Neural cell (in vitro differentiated cells): Measurements from ENCODE around the gene CACUL1. TPM values are rescaled to one million over a fixed set of nuclear protein-coding genes. Genes with fewer than 3 reads are reported as not detected.

ENCODE experiments used
- H2AFZ ChIP-seq: fragments of 200-600, 300-800 bp; sonication (generic), shearing (Covaris generic); 2 replicates; pipeline ENCODE4 v1.6.0; 2014; ENCODE audit warnings: low read depth, mild to moderate bottlenecking, antibody characterized with exemption, low read length, moderate library complexity
- H3F3A ChIP-seq: fragments of 200-600 bp; shearing (Covaris generic); 2 replicates; pipeline ENCODE4 v1.6.1; 2016; ENCODE audit warnings: mild to moderate bottlenecking, moderate library complexity, mixed read lengths, antibody characterized with exemption, low read length; ENCODE audit not compliant: insufficient read depth, poor library complexity, severe bottlenecking
- H3K27ac ChIP-seq: fragments of 200-600, 300-800 bp; sonication (generic), shearing (Covaris generic); 2 replicates; pipeline ENCODE4 v1.5.1; 2014; ENCODE audit warnings: mild to moderate bottlenecking, low read length, moderate library complexity
- H3K27me3 ChIP-seq: fragments of 300-800, 200-600 bp; sonication (generic), shearing (Covaris generic); 2 replicates; pipeline ENCODE4 v1.6.0; 2014; ENCODE audit warnings: mild to moderate bottlenecking, low read depth, low read length, moderate library complexity; ENCODE audit not compliant: insufficient read depth
- H3K36me3 ChIP-seq: fragments of 300-800, 200-600 bp; sonication (generic), shearing (Covaris generic); 2 replicates; pipeline ENCODE4 v1.5.1; 2014; ENCODE audit warnings: mild to moderate bottlenecking, antibody characterized with exemption, low read length, moderate library complexity; ENCODE audit not compliant: insufficient read depth
- H3K4me2 ChIP-seq: fragments of 300-800, 200-600 bp; sonication (generic), shearing (Covaris generic); 2 replicates; pipeline ENCODE4 v1.6.0; 2014; ENCODE audit warnings: mild to moderate bottlenecking, low read length
- H3K4me3 ChIP-seq: fragments of 300-800, 200-600 bp; sonication (generic), shearing (Covaris generic); 2 replicates; pipeline ENCODE4 v1.5.1; 2014; ENCODE audit warnings: mild to moderate bottlenecking, low read length, moderate library complexity
- H3K79me2 ChIP-seq: fragments of 200-600 bp; shearing (Covaris generic); replicated peaks from 2 replicates; pipeline ENCODE4 v1.6.0; 2014; ENCODE audit warnings: mild to moderate bottlenecking, low read length, moderate library complexity; ENCODE audit not compliant: insufficient read depth
- H3K9ac ChIP-seq: fragments of 300-800, 200-600 bp; sonication (generic), shearing (Covaris generic); 2 replicates; pipeline ENCODE4 v1.6.1; 2016; ENCODE audit warnings: mild to moderate bottlenecking, low read length, mixed read lengths
- H3K9me2 ChIP-seq: fragments of 200-600 bp; shearing (Covaris generic); 2 replicates; pipeline ENCODE4 v1.6.1; 2016; ENCODE audit warnings: mild to moderate bottlenecking, low read length, mixed read lengths; ENCODE audit not compliant: insufficient read depth
- H3K9me3 ChIP-seq: fragments of 200-600, 300-800 bp; sonication (generic), shearing (Covaris generic); 2 replicates; pipeline ENCODE4 v1.6.1; 2016; ENCODE audit warnings: mild to moderate bottlenecking, mixed run types, low read length, moderate library complexity, mixed read lengths
- H4K20me1 ChIP-seq: fragments of 200-600 bp; shearing (Covaris generic); 2 replicates; pipeline ENCODE4 v1.6.1; 2016; ENCODE audit warnings: mild to moderate bottlenecking, mixed run types; ENCODE audit not compliant: insufficient read depth
- CTCF ChIP-seq: fragments of 450-650 bp; IDR thresholded peaks from 2 replicates; pipeline ENCODE4 v1.5.1; 2014; ENCODE audit warnings: antibody characterized with exemption, mild to moderate bottlenecking, moderate library complexity; ENCODE audit not compliant: poor library complexity, severe bottlenecking
- EP300 ChIP-seq: fragments of 450-650 bp; conservative IDR thresholded peaks from 2 replicates; pipeline ENCODE4 v1.6.1; 2014; ENCODE audit warnings: antibody characterized with exemption, mild to moderate bottlenecking, moderate library complexity; ENCODE audit not compliant: poor library complexity, severe bottlenecking
- EZH2 ChIP-seq: fragments of 200-600, 300-800 bp; shearing (Covaris generic), sonication (generic); IDR thresholded peaks from 2 replicates; pipeline ENCODE4 v1.6.1; 2014; ENCODE audit warnings: antibody characterized with exemption, low read length, borderline replicate concordance, mild to moderate bottlenecking; ENCODE audit not compliant: insufficient read depth, poor library complexity, severe bottlenecking
- MXI1 ChIP-seq: fragments of 450-650 bp; conservative IDR thresholded peaks from 2 replicates; pipeline ENCODE4 v1.6.1; 2014; ENCODE audit warnings: antibody characterized with exemption, mild to moderate bottlenecking; ENCODE audit not compliant: poor library complexity, severe bottlenecking
- POLR2AphosphoS5 ChIP-seq: IDR thresholded peaks from 2 replicates; pipeline ENCODE4 v1.6.1; 2012
- RAD21 ChIP-seq: fragments of 450-650 bp; conservative IDR thresholded peaks from 2 replicates; pipeline ENCODE4 v1.6.1; 2014; ENCODE audit warnings: antibody characterized with exemption, mild to moderate bottlenecking, moderate library complexity
- REST ChIP-seq: IDR thresholded peaks from 2 replicates; pipeline ENCODE4 v1.6.1; 2012; ENCODE audit warnings: borderline replicate concordance
- SMC3 ChIP-seq: fragments of 450-650 bp; conservative IDR thresholded peaks from 2 replicates; pipeline ENCODE4 v1.6.1; 2014; ENCODE audit warnings: antibody characterized with exemption, mild to moderate bottlenecking, moderate library complexity; ENCODE audit not compliant: poor library complexity
- TAF1 ChIP-seq: IDR thresholded peaks from 2 replicates; pipeline ENCODE4 v1.6.1; 2012; ENCODE audit warnings: low read depth
- polyA plus RNA-seq: library from polyadenylated mRNA; depleted of rRNA; stranded (reverse); fragments of >200 nt; gene quantifications from 2 replicates; pipeline ENCODE4 v1.2.3, GENCODE V29; 2014

Gene CACUL1
- polyA plus RNA-seq, 1 donor from 2014 or later, result 12.8 TPM

GRCh38 chr10:118785551-118785950 lies 30.8 kb upstream of the CACUL1 start:
- Histone ChIP-seq H3K79me2 (no peaks in the 10 kb centered on the region), H3K27ac (no peak overlapping the region), H3K9ac (no peak overlapping the region), H3K9me2 (no peaks in the 10 kb centered on the region), H3K27me3 (no peaks in the 10 kb centered on the region), H3K4me2 (no peak overlapping the region), H3F3A (no peaks in the 10 kb centered on the region), H2AFZ (no peak overlapping the region), H3K4me3 (no peak overlapping the region), H3K9me3 (no peaks in the 10 kb centered on the region), H3K36me3 (no peaks in the 10 kb centered on the region), H4K20me1 (no peaks in the 10 kb centered on the region)
- no peak for TF ChIP-seq CTCF
- TF ChIP-seq SMC3, result no peak
- TF ChIP-seq EZH2, result no peak
- no peak for TF ChIP-seq RAD21
- no peak for TF ChIP-seq TAF1
- no peak for TF ChIP-seq REST
- no peak for TF ChIP-seq EP300
- no peak for TF ChIP-seq MXI1
- no peak for TF ChIP-seq POLR2AphosphoS5

GRCh38 chr10:118783776-118784545 lies 29.2 kb upstream of the CACUL1 start:
- H3K79me2 ChIP-seq, result no peaks in the 10 kb centered on the region
- H3K9me3 ChIP-seq, result no peaks in the 10 kb centered on the region
- no peaks in the 10 kb centered on the region for H3K9me2 ChIP-seq

More at GRCh38 chr10:118783776-118784545, 29.2 kb upstream of the CACUL1 start:
- no peak overlapping the region for H3K27ac ChIP-seq
- no peak overlapping the region for H3K4me3 ChIP-seq
- H4K20me1 ChIP-seq, result no peaks in the 10 kb centered on the region
- H3F3A ChIP-seq, result no peaks in the 10 kb centered on the region
- H3K27me3 ChIP-seq, result no peaks in the 10 kb centered on the region
- H3K4me2 ChIP-seq, result no peak overlapping the region
- no peak for TF ChIP-seq POLR2AphosphoS5
- TF ChIP-seq MXI1, result no peak
- no peak for TF ChIP-seq EP300
- TF ChIP-seq RAD21, result no peak
- TF ChIP-seq TAF1, result no peak
- TF ChIP-seq EZH2, result no peak
- TF ChIP-seq CTCF, result no peak
- no peak for TF ChIP-seq REST
- TF ChIP-seq SMC3, result no peak
- no peaks in the 10 kb centered on the region for H3K36me3 ChIP-seq
- H3K9ac ChIP-seq, result no peak overlapping the region
- H2AFZ ChIP-seq, result no peak overlapping the region
